Activated T-helper 1 cell treated with anti-CD3 and anti-CD28 coated beads, Interleukin-12 subunit alpha, Interleukin-12 subunit beta, Interleukin-2, Interleukin-4 antibody, amounts not matched to agents 30 ng/mL and 10 ng/mL and 1 ng/mL, durations not matched to agents 14 hours and 24 hours and 36 hours (primary cell): Measurements from ENCODE around the gene GRIN3B. TPM values are rescaled to one million over a fixed set of nuclear protein-coding genes. Genes with fewer than 3 reads are reported as not detected.
"Not testable (repeated sequence)": the region's sequence is repeated elsewhere in the genome, so short reads cannot be mapped to it uniquely, and the experiment has no call there.

Experiments used
- DNase-seq: peaks from one replicate; pipeline ENCODE4 v3.0.0; 2021; ENCODE audit warnings: low spot score
- H3K27ac Mint-ChIP-seq: one replicate; pipeline ENCODE4 v1.8.0; 2021; ENCODE audit warnings: mild to moderate bottlenecking, mixed read lengths
- H3K27me3 Mint-ChIP-seq: one replicate; pipeline ENCODE4 v1.8.0; 2022; ENCODE audit warnings: mild to moderate bottlenecking, moderate library complexity, mixed read lengths; ENCODE audit not compliant: insufficient read depth
- H3K36me3 Mint-ChIP-seq: one replicate; pipeline ENCODE4 v1.8.0; 2021; ENCODE audit warnings: low read depth, mixed read lengths
- H3K4me1 Mint-ChIP-seq: one replicate; pipeline ENCODE4 v1.8.0; 2021; ENCODE audit warnings: low read depth, mixed read lengths
- H3K4me3 Mint-ChIP-seq: one replicate; pipeline ENCODE4 v1.8.0; 2021; ENCODE audit warnings: mild to moderate bottlenecking, moderate library complexity, mixed read lengths
- H3K9me3 Mint-ChIP-seq: one replicate; pipeline ENCODE4 v1.8.0; 2021; ENCODE audit warnings: mixed read lengths
- intact Hi-C: fragments of 100-400 bp; cut with micrococcal nuclease; formaldehyde crosslinking; loops from one replicate; pipeline ENCODE4 v1.15.1; 2024
- total RNA-seq: library from RNA; stranded (reverse); gene quantifications from 2 replicates; pipeline ENCODE4 v1.2.3, GENCODE V29; 2022

The GRIN3B gene, protein sequence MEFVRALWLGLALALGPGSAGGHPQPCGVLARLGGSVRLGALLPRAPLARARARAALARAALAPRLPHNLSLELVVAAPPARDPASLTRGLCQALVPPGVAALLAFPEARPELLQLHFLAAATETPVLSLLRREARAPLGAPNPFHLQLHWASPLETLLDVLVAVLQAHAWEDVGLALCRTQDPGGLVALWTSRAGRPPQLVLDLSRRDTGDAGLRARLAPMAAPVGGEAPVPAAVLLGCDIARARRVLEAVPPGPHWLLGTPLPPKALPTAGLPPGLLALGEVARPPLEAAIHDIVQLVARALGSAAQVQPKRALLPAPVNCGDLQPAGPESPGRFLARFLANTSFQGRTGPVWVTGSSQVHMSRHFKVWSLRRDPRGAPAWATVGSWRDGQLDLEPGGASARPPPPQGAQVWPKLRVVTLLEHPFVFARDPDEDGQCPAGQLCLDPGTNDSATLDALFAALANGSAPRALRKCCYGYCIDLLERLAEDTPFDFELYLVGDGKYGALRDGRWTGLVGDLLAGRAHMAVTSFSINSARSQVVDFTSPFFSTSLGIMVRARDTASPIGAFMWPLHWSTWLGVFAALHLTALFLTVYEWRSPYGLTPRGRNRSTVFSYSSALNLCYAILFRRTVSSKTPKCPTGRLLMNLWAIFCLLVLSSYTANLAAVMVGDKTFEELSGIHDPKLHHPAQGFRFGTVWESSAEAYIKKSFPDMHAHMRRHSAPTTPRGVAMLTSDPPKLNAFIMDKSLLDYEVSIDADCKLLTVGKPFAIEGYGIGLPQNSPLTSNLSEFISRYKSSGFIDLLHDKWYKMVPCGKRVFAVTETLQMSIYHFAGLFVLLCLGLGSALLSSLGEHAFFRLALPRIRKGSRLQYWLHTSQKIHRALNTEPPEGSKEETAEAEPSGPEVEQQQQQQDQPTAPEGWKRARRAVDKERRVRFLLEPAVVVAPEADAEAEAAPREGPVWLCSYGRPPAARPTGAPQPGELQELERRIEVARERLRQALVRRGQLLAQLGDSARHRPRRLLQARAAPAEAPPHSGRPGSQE
- not detected in 2 replicates for total RNA-seq

DNA sequence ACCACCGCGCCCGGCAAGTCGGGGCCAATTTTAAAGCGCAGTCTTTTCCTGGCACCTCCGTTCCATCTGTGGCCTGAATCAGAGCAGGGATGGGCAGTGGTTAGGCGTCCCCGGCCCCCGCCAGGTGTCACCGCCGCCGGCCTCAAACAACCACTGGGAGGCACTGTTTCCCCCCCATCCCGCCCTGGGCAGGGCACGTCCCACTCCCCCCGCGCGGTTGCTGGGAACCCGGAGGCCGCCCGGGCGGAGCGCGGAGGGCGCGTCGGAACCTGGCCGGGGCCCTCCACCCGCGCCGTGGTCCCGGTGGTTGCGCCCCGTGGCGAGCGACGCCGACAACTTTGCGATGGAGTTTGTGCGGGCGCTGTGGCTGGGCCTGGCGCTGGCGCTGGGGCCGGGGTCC is at the start of gene GRIN3B:
Gene GRIN3B, plus strand, starts transcription at position 325 of the 400 bp plus-strand sequence. Its CDS starts 19 bp downstream, at position 344.
- DNase-seq: peak; percentile 43
- Mint-ChIP-seq H3K4me1 (peaks cover 5% of the 10 kb centered on the region), H3K9me3 (no peaks in the 10 kb centered on the region), H3K4me3 (peak within 1 kb of the TSS; percentile 47), H3K27ac (no peak within 1 kb of the TSS), H3K27me3 (peaks cover 38% of the 10 kb centered on the region), H3K36me3 (no peaks in the 10 kb centered on the region)
- intact Hi-C loops: loop anchor here (2.0 kb wide), 2 partner anchors 137 to 229 kb away; no protein-coding TSS in a partner anchor

DNA sequence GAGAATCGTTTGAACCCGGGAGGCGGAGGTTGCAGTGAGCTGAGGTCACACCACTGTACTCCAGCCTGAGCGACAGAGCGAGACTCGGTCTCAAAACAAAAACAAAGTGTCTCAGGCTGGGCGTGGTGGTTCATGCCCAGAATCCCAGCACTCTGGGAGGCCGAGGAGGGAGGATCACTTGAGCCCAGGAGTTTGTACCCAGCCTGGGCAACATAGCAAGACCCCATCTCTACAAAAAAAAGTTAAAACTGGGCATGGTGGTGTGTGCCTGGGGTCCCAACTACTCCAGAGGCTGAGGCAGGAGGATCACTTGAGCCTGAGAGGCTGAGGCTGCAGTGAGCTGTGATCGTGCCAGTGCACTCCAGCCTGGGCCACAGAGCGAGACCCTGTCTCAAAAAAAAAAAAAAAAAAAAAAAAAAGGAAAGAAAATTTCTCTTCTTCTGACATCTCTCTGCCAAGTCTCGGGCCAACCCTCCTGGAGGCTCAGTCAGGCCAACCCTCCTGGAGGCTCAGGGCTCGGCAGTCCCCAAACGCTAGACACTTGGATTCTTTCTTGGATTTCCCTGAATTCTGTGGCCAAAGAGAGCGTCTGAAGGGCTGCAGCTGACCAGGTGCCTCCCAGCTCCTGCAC is 48.1 kb upstream of the GRIN3B start:
- Mint-ChIP-seq H3K27ac (no peak overlapping the region), H3K4me3 (no peak overlapping the region), H3K9me3 (no peaks in the 10 kb centered on the region), H3K4me1 (no peaks in the 10 kb centered on the region), H3K36me3 (no peaks in the 10 kb centered on the region), H3K27me3 (no peaks in the 10 kb centered on the region)
- intact Hi-C loops: no loop called here
- DNase-seq: no peak

DNA sequence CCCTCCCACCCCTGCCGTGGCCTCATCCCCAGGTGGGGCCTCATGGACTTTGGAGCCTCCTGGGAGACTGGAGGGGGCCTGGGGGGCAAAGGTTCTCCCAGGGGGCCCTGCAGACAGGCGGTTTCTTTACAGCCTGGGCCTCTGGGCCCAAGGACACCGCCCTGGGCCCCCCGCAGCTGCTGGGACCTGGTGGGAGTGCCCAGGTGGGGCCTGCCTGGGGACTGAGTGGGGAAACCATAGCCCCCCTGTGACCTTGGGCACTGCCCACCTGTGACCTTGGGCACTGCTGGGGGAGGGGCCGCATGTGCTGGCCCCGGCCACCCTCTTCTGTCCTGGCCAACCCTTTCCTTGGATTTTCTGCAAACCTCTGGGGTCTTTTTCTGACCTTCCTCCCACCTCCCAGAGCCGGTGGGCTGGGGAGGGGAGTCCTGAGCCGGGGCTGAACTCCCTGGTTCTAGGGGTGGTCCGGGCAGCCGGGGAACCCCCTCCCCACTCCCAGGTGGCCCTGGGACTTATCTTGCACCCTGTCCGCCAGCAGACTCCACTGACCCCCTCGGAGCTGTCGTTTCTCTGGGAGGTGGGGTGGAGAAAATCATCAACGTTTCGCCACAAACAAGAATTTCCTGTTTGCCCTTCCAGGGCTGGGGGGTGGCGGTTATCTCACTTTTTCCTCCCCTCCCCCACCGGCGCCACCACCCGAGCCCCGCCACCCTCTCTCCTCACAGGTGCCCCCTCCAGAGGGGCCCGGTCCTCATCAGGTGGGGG is 47.4 kb upstream of the GRIN3B start:
- no peaks in the 10 kb centered on the region for H3K9me3 Mint-ChIP-seq
- no peaks in the 10 kb centered on the region for H3K4me1 Mint-ChIP-seq
- H3K4me3 Mint-ChIP-seq: no peak overlapping the region
- intact Hi-C loops: no loop called here
- DNase-seq: no peak
- no peaks in the 10 kb centered on the region for H3K27me3 Mint-ChIP-seq
- no peak overlapping the region for H3K27ac Mint-ChIP-seq
- H3K36me3 Mint-ChIP-seq: no peaks in the 10 kb centered on the region

DNA sequence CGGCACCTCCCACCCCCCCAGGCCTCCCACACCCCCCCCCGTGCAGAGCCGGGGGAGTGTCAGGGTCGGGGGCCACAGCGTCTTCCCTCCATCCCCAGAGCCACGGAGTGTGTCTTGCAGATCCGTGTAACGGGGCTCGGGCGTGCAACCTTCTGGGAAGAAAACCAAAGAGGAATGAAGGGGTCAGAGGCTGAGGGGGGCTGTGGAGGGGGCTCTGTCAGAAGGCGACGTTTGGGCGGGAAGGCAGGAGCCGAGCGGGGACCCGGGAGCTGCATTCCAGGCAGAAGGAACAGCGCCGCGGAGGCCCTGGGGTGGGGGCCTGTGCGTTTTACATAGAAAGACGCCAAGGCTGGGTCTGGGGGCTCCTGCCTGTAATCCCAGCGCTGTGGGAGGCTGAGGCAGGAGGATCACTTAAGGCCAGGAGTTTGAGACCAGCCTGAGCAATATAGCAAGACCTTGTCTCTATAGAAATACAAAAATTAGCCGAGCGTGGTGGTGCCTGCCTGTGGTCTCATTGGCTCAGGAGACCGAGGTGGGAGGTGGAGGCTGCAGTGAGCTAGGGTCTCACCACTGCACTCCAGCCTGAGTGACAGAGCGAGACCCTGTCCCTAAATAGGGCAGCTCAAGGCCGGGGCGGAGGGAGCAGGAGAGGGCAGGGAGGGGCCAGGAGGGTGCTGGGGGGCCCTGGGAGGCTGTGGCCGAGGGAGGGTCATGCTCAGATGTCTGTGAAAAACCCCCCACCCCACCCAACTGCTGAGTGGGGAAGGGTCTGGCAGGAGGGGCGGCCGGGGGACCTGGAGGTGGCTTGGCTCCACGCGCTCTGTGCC is 46.6 kb upstream of the GRIN3B start:
- H3K4me3 Mint-ChIP-seq: no peak overlapping the region
- no peak overlapping the region for H3K27ac Mint-ChIP-seq
- no peak for DNase-seq
- intact Hi-C loops: no loop called here
- H3K27me3 Mint-ChIP-seq: no peaks in the 10 kb centered on the region
- H3K4me1 Mint-ChIP-seq: peaks cover under 1% of the 10 kb centered on the region
- no peaks in the 10 kb centered on the region for H3K36me3 Mint-ChIP-seq
- no peaks in the 10 kb centered on the region for H3K9me3 Mint-ChIP-seq

DNA sequence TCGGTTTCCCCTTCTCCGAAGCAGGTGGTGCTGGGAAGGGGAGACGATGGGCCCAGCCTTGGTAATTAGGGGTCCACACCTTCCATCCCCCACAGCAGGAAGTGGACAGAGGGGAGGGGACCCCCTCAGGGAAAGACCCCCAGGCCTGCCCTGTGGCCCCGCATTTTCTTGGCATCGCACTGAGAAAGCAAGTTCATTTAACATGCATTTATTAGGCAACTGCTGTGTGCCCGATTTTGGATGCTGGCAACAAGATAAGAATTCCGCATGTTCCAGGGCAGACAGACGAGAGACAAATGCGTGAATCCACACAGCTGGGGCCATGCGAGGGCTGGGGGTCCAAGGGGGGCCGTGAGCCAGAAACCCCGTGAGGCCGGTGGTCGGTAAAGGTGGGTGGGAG is 45.9 kb upstream of the GRIN3B start:
- Mint-ChIP-seq H3K36me3 (no peaks in the 10 kb centered on the region), H3K27ac (no peak overlapping the region), H3K27me3 (no peaks in the 10 kb centered on the region), H3K4me3 (no peak overlapping the region), H3K4me1 (peaks cover 4% of the 10 kb centered on the region), H3K9me3 (no peaks in the 10 kb centered on the region)
- intact Hi-C loops: no loop called here
- no peak for DNase-seq

DNA sequence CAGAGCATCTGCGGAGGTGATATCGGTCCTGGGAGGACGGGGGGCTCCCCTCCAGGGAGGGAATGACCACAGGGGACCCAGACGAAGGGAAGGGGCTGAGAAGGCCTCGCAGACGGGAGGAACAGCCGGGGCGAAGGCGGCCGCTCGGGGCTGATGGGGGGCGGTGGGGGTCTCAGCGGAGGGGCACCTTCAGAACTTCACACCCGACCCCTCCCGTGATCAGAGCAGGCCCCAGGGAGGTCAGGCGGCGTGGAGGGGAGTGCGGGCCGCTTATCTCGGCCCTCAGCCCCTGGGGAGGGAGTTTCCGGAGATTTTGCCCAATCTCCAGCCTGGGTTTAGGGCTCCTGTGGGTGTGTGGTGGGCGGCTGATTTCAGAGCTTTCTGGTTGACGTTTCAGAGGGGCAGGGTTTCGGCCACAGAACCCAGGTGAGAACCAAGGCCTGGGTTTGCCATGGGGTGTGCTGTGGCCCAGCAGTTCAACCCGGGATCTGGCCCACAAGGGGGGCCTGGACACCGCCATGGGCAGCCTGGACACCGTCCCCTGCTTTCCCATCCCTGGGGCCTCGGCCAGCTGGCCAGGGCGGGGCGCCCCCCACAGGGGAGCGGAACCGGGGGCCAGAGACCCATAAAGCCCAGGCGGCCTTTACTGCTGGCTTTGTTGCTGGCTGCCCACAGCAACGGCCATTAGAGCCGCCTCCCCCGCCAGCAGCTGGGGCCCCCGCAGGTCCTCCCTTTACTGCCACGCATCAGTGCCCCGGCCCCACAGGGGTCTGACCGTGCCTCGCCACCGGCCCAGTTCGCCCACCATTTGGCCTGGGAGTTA is 45.3 kb upstream of the GRIN3B start:
- Mint-ChIP-seq H3K4me1 (peaks cover 4% of the 10 kb centered on the region), H3K9me3 (no peaks in the 10 kb centered on the region), H3K36me3 (no peaks in the 10 kb centered on the region), H3K4me3 (no peak overlapping the region), H3K27ac (no peak overlapping the region), H3K27me3 (no peaks in the 10 kb centered on the region)
- no peak for DNase-seq
- intact Hi-C loops: no loop called here

DNA sequence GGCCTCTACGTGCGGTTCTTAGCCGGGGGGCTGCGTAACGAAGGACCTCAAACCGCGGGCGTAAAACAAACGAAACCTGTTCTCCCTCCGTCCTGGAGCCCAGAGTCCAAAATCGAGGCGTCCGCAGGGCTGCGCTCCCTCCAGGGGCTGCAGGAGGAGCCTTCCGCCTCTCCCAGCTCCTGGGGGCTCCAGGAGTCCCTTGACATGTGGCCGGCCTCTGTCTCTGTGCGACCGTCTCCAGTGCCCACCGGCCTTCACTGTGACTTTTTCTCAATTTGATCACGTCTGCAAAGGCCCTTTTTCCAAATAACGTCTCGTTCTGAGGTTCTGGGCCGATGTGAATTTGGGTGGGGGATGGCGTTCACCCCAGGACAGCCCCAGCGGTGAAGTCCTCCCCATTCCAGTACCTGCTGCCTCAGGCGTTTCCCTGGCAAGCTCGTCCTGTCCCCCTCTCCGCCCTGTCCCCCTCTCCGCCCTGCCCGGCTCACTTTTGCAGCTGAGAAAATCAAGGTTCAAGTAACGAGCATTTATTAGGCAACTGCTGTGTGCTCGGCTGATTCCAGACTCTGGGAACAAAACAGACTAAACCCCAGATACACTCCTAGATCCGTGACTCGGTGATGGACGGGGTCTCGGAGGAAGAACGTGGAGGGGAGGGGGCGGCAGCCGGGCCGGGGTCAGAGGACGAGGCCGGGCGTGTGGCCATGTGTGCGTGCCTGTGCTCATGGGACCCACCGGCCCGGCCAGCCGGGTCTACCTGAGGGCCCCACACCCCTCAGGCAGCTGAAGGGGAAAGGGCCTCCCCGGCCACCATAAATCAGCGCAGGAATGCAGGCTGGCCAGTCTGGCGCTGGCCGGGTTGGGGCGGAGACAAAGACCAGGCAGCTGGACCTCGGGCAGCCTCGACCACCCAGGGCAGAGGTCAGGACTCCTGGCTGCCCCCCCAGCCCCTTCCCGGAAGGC is 44.1 kb upstream of the GRIN3B start:
- Mint-ChIP-seq H3K4me3 (no peak overlapping the region), H3K27me3 (no peaks in the 10 kb centered on the region), H3K27ac (no peak overlapping the region), H3K4me1 (peaks cover 4% of the 10 kb centered on the region), H3K36me3 (no peaks in the 10 kb centered on the region), H3K9me3 (no peaks in the 10 kb centered on the region)
- DNase-seq: no peak
- intact Hi-C loops: no loop called here

DNA sequence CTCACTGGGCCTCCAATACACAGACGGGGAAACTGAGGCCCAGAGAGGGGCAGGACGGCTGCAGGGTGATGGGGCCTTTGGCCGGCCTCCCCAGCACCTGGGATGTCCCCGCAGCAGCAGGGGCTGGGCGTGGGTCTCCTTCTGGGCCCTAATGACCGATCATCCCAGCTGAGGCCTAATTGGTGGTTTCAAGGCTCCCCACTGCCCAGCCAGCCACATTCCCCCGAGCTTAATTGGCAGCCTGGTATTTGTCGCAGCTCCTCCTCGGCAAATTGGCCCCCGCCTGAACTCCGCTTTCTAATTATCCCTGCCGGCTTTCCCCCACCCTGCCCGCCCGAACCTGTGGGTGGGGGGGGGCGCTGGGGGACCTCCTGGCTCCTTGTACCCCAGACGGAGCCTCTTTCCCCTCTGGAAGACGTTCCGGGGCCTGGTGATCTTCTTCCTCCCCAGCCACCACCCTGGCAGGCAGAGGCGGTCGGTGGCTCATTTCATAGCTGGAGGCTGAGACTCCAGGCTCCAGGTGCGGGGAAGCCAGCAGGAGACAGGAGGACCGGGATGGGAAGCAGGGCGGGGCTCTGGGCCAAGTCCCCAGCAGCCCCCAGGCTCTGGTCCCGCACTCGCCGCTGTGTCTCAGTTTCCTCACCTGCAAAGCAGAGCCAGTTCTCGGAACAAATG is 43.3 kb upstream of the GRIN3B start:
- Mint-ChIP-seq H3K36me3 (no peaks in the 10 kb centered on the region), H3K27ac (no peak overlapping the region), H3K4me3 (no peak overlapping the region), H3K9me3 (no peaks in the 10 kb centered on the region), H3K27me3 (no peaks in the 10 kb centered on the region), H3K4me1 (peaks cover 4% of the 10 kb centered on the region)
- no peak for DNase-seq
- intact Hi-C loops: no loop called here

DNA sequence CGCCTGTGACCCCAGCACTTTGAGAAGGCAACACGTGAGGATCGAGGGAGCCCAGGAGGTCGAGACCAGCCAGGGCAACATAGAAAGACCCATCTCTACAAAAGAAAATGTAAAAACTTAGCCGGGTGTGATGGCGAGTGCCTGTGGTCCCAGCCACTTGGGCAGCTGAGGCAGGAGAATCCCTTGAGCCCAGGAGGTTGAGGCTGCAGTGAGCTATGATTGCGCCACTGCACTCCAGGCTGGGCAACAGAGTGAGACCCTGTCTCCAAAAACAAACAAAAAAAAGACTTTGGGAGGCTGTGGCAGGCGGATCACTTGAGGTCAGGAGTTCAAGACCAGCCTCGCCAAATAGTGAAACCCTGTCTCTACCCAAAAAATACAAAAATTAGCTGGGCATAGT is 42.6 kb upstream of the GRIN3B start:
- not testable (repeated sequence) for DNase-seq, H3K27me3 Mint-ChIP-seq

More for the DNA sequence above, 42.6 kb upstream of the GRIN3B start:
- H3K9me3 Mint-ChIP-seq, intact Hi-C loops, H3K36me3 Mint-ChIP-seq, H3K4me1 Mint-ChIP-seq, H3K27ac Mint-ChIP-seq, H3K4me3 Mint-ChIP-seq: not testable (repeated sequence)
